Kidney (tissue), 14 donors: ENCODE results near the gene SOWAHA. TPM values are rescaled to one million over a fixed set of nuclear protein-coding genes. Genes with fewer than 3 reads are reported as not detected.
A peak's percentile ranks its signal among the peaks of the same experiment; 100 is the strongest.

Source experiments
- DNase-seq, 5 donors: peaks; one replicate each; pipeline ENCODE4 v3.0.0-alpha.2; 2013 to 2020
- FAIRE-seq: peaks from 2 replicates; lab custom pipeline; 2012; peaks lifted over from hg19 to GRCh38; lab: Jason Lieb, UNC
- H3K27ac ChIP-seq, 2 donors: one replicate each; pipeline ENCODE4 v1.7.0; 2013; ENCODE audit warnings: low read depth in 2 of 2, low read length in 2 of 2, inconsistent platforms in 1 of 2
- H3K27me3 ChIP-seq: one replicate; pipeline ENCODE4 v1.7.1; 2013; ENCODE audit warnings: low read length, inconsistent platforms; ENCODE audit not compliant: control insufficient read depth, insufficient read depth
- H3K36me3 ChIP-seq, 3 donors: one replicate each; pipeline versions ENCODE4 v1.7.0 to v1.7.1; 2013; ENCODE audit warnings: low read length in 3 of 3, control low read depth in 1 of 3, inconsistent platforms in 1 of 3; ENCODE audit not compliant: insufficient read depth in 3 of 3, control insufficient read depth in 2 of 3
- H3K4me1 ChIP-seq, 3 donors: one replicate each; pipeline versions ENCODE4 v1.7.0 to v1.7.1; 2013; ENCODE audit warnings: low read length in 3 of 3, inconsistent platforms in 1 of 3, low read depth in 1 of 3; ENCODE audit not compliant: control insufficient read depth in 2 of 3, insufficient read depth in 2 of 3
- H3K4me3 ChIP-seq, 3 donors: one replicate each; pipeline versions ENCODE4 v1.7.0 to v1.8.1; 2013; ENCODE audit warnings: low read length in 3 of 3, control low read depth in 1 of 3, inconsistent platforms in 1 of 3
- H3K9ac ChIP-seq, 3 donors: one replicate each; pipeline versions ENCODE4 v1.7.0 to v1.7.1; 2013; ENCODE audit warnings: low read length in 3 of 3, control low read depth in 1 of 3, inconsistent platforms in 1 of 3
- H3K9me3 ChIP-seq, 3 donors: one replicate each; pipeline versions ENCODE4 v1.7.0 to v1.7.1; 2013; ENCODE audit warnings: low read length in 3 of 3, control low read depth in 1 of 3, inconsistent platforms in 1 of 3; ENCODE audit not compliant: control insufficient read depth in 2 of 3, insufficient read depth in 1 of 3
- intact Hi-C: fragments of 100-400 bp; cut with DNase I; formaldehyde crosslinking; loops from one replicate; pipeline ENCODE4 v1.11.1; 2022
- polyA plus RNA-seq: library from polyadenylated mRNA; stranded (reverse); fragments of 350-450 nt; fragmentation: Illumina TruSeq; extraction: RNeasy Lipid Tissue Mini Kit (QIAGEN cat#74804); gene quantifications from one replicate; pipeline ENCODE4 v1.2.3, GENCODE V29; 2014; ENCODE audit warnings: low read depth, low replicate concordance; ENCODE audit not compliant: insufficient read depth
- total RNA-seq: library from RNA; stranded (reverse); fragmentation: NEBNext Ultra II Directional; extraction: Animal tissue kit (Norgen Biotek cat#: 25700); gene quantifications from one replicate; pipeline ENCODE4 v1.2.1, GENCODE V29; 2021
- TF ChIP-seq, protein P1 (sequence below): IDR thresholded peaks from 3 replicates; pipeline ENCODE4 v1.5.1; 2012; ENCODE audit warnings: mild to moderate bottlenecking, moderate library complexity, borderline replicate concordance; ENCODE audit not compliant: insufficient read depth; ENCODE audit errors: extremely low read depth
- donor health status: control.
- donor health status: control.
- donor health status: control.
- donor health status: control.
- donor health status: control.
- donor health status: DM: yes; HTN: yes; CAD: no.
- donor health status: Normal renal cell carcinoma (clear cell type).

SOWAHA gene
- total and polyA plus RNA-seq, 2 donors from 2014 or later: 4.1 to 7.1 TPM

DNA sequence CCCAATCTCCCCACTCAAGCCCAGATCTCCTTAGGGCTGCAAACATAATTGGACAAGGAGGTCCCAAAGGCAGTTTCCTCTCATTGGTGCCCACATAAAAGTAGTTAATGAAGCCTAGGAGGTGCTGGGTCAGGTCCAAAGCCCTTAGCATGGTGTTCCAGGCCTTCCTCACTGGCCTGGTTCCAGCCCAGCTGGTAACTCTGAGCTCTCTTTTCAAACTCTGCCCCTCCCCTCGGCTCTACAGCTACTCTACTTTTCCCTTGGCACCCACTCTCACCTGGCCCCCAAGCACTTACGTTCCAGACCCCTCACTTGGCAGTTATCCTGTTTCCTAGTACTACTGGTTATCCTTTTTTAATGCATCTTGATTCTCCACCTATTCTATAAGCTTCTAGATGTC, 46.0 kb upstream of the SOWAHA start:
- H3K4me1 ChIP-seq: peaks cover 0 to 26% (median 23%) of the 10 kb centered on the region in 3 donors
- peaks cover 2 to 17% (median 14%) of the 10 kb centered on the region in 3 donors for H3K36me3 ChIP-seq
- no peaks in the 10 kb centered on the region for H3K9me3 ChIP-seq
- H3K4me3 ChIP-seq: no peak overlapping the region
- intact Hi-C loops: no loop called here
- no peaks in the 10 kb centered on the region for H3K27me3 ChIP-seq
- peak in 1 of 5 donors; percentile 22 for DNase-seq
- no peak overlapping the region for H3K9ac ChIP-seq
- FAIRE-seq: no peak
- H3K27ac ChIP-seq: no peak overlapping the region
- TF ChIP-seq, protein P1, sequence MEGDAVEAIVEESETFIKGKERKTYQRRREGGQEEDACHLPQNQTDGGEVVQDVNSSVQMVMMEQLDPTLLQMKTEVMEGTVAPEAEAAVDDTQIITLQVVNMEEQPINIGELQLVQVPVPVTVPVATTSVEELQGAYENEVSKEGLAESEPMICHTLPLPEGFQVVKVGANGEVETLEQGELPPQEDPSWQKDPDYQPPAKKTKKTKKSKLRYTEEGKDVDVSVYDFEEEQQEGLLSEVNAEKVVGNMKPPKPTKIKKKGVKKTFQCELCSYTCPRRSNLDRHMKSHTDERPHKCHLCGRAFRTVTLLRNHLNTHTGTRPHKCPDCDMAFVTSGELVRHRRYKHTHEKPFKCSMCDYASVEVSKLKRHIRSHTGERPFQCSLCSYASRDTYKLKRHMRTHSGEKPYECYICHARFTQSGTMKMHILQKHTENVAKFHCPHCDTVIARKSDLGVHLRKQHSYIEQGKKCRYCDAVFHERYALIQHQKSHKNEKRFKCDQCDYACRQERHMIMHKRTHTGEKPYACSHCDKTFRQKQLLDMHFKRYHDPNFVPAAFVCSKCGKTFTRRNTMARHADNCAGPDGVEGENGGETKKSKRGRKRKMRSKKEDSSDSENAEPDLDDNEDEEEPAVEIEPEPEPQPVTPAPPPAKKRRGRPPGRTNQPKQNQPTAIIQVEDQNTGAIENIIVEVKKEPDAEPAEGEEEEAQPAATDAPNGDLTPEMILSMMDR: no peak

GRCh38 chr5:132768485-132768868, 44.6 kb upstream of the SOWAHA start:
- DNase-seq (peak in 1 of 5 donors; percentile 9), FAIRE-seq (no peak)
- H3K4me1 ChIP-seq: peaks cover 0 to 26% (median 23%) of the 10 kb centered on the region in 3 donors
- TF ChIP-seq, protein P1: no peak
- no peak overlapping the region for H3K4me3 ChIP-seq
- H3K27ac ChIP-seq: no peak overlapping the region
- H3K27me3 ChIP-seq: no peaks in the 10 kb centered on the region
- no peaks in the 10 kb centered on the region for H3K9me3 ChIP-seq
- intact Hi-C loops: no loop called here
- H3K9ac ChIP-seq: no peak overlapping the region
- peaks cover 2 to 13% (median 10%) of the 10 kb centered on the region in 3 donors for H3K36me3 ChIP-seq

- DNase-seq (peak in 1 of 5 donors; percentile 21), FAIRE-seq (no peak)
- peak overlapping the region in 1 of 2 donors; percentile 16 for H3K27ac ChIP-seq
- peaks cover 5 to 37% (median 27%) of the 10 kb centered on the region in 3 donors for H3K4me1 ChIP-seq
- no peak overlapping the region for H3K4me3 ChIP-seq
- no peaks in the 10 kb centered on the region for H3K9me3 ChIP-seq
- intact Hi-C loops: no loop called here
- no peaks in the 10 kb centered on the region for H3K36me3 ChIP-seq
- H3K27me3 ChIP-seq: no peaks in the 10 kb centered on the region
- TF ChIP-seq, protein P1: no peak
- no peak overlapping the region for H3K9ac ChIP-seq
These were observed 42.5 kb upstream of the SOWAHA start for GRCh38 chr5:132770476-132771159.
